Loucy (cell line): Measurements from ENCODE around the gene SGF29.
A peak's percentile ranks its signal among the peaks of the same experiment; 100 is the strongest.

ENCODE experiments used
- H2AFZ ChIP-seq: fragments of 200-600 bp; sonication (generic); 2 replicates; pipeline ENCODE4 v1.6.0; 2016; ENCODE audit warnings: antibody characterized with exemption, mild to moderate bottlenecking, low read length, moderate library complexity
- H3F3A ChIP-seq: fragments of 200-600 bp; 2 replicates; pipeline ENCODE4 v1.6.0; 2016; ENCODE audit warnings: antibody characterized with exemption, low read depth, mild to moderate bottlenecking
- H3K27me3 ChIP-seq: fragments of 200-600 bp; sonication (generic); 2 replicates; pipeline ENCODE4 v1.6.1; 2014; ENCODE audit warnings: low read length, mild to moderate bottlenecking; ENCODE audit not compliant: insufficient read depth, poor library complexity, severe bottlenecking
- H3K36me3 ChIP-seq: fragments of 200-600 bp; sonication (generic); 2 replicates; pipeline ENCODE4 v1.6.1; 2016; ENCODE audit warnings: low read length; ENCODE audit not compliant: insufficient read depth
- H3K4me1 ChIP-seq: fragments of 200-600 bp; sonication (generic); 2 replicates; pipeline ENCODE4 v1.5.1; 2014; ENCODE audit warnings: low read length, mild to moderate bottlenecking; ENCODE audit not compliant: insufficient read depth, poor library complexity, severe bottlenecking
- H3K4me2 ChIP-seq: fragments of 200-600 bp; sonication (generic); 2 replicates; pipeline ENCODE4 v1.6.0; 2014; ENCODE audit warnings: antibody characterized with exemption, low read length, low read depth, mild to moderate bottlenecking; ENCODE audit not compliant: poor library complexity, severe bottlenecking
- H3K4me3 ChIP-seq: fragments of 200-600 bp; sonication (generic); 2 replicates; pipeline ENCODE4 v1.5.1; 2014; ENCODE audit warnings: low read length, mild to moderate bottlenecking, mixed read lengths; ENCODE audit not compliant: poor library complexity, severe bottlenecking
- H3K79me2 ChIP-seq: fragments of 200-600 bp; sonication (generic); 2 replicates; pipeline ENCODE4 v1.6.1; 2014; ENCODE audit warnings: low read length; ENCODE audit not compliant: insufficient read depth
- H3K9ac ChIP-seq: fragments of 200-600 bp; sonication (generic); 2 replicates; pipeline ENCODE4 v1.6.0; 2014; ENCODE audit warnings: mild to moderate bottlenecking, low read depth, low read length, moderate library complexity; ENCODE audit not compliant: poor library complexity, severe bottlenecking
- H3K9me2 ChIP-seq: fragments of 200-600 bp; sonication (generic); replicated peaks from 2 replicates; pipeline ENCODE4 v1.6.1; 2016; ENCODE audit warnings: low read depth, low read length, mixed read lengths
- H3K9me3 ChIP-seq: fragments of 200-600 bp; sonication (generic); 2 replicates; pipeline ENCODE4 v1.6.1; 2014; ENCODE audit warnings: mild to moderate bottlenecking, antibody characterized with exemption, low read length, low read depth; ENCODE audit not compliant: insufficient read depth
- H4K20me1 ChIP-seq: fragments of 200-600 bp; sonication (generic); 2 replicates; pipeline ENCODE4 v1.6.0; 2014; ENCODE audit warnings: antibody characterized with exemption, low read length, mild to moderate bottlenecking; ENCODE audit not compliant: insufficient read depth, poor library complexity, severe bottlenecking
- EZH2phosphoT487 ChIP-seq: fragments of 200-600 bp; IDR thresholded peaks from 2 replicates; pipeline ENCODE4 v1.6.1; 2018; ENCODE audit warnings: antibody characterized with exemption, mild to moderate bottlenecking, moderate library complexity, borderline replicate concordance
- TF ChIP-seq, protein P1 (sequence below): fragments of 200-600 bp; sonication (generic); conservative IDR thresholded peaks from 2 replicates; pipeline ENCODE4 v1.5.1; 2014; ENCODE audit warnings: mild to moderate bottlenecking, antibody characterized with exemption, low read length

SGF29 gene

DNA sequence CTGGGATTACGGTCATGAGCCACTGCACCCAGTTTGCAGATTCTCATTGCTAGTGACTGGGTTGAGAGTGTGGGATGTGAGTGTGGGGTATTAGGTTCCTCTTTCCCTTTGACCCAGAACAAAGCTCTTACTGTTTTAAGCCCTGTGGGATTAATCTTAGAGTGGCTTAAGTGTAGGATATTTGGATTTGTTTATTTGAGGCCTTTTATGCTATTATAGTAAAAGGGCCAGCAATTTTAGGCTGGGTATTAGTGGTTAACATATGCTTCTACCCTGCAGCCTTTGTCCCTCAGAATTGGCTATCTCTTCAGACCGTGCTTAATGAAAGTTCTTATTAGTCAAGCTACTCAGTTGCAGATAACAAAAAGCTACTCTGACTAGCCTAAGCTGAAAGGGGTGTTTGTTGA lies 3.2 kb downstream of the SGF29 start:
- Histone ChIP-seq H3K4me3 (no peak overlapping the region), H3K27me3 (no peaks in the 10 kb centered on the region), H3K9ac (no peak overlapping the region), H3K4me2 (peak overlapping the region; percentile 20), H3F3A (no peaks in the 10 kb centered on the region), H3K4me1 (peaks cover 17% of the 10 kb centered on the region), H4K20me1 (peaks cover 10% of the 10 kb centered on the region), H3K36me3 (no peaks in the 10 kb centered on the region), H2AFZ (no peak overlapping the region), H3K79me2 (peaks cover 30% of the 10 kb centered on the region), H3K9me2 (no peaks in the 10 kb centered on the region), H3K9me3 (no peaks in the 10 kb centered on the region)
- TF ChIP-seq, protein P1, sequence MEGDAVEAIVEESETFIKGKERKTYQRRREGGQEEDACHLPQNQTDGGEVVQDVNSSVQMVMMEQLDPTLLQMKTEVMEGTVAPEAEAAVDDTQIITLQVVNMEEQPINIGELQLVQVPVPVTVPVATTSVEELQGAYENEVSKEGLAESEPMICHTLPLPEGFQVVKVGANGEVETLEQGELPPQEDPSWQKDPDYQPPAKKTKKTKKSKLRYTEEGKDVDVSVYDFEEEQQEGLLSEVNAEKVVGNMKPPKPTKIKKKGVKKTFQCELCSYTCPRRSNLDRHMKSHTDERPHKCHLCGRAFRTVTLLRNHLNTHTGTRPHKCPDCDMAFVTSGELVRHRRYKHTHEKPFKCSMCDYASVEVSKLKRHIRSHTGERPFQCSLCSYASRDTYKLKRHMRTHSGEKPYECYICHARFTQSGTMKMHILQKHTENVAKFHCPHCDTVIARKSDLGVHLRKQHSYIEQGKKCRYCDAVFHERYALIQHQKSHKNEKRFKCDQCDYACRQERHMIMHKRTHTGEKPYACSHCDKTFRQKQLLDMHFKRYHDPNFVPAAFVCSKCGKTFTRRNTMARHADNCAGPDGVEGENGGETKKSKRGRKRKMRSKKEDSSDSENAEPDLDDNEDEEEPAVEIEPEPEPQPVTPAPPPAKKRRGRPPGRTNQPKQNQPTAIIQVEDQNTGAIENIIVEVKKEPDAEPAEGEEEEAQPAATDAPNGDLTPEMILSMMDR: no peak
- no peak for TF ChIP-seq EZH2phosphoT487

DNA sequence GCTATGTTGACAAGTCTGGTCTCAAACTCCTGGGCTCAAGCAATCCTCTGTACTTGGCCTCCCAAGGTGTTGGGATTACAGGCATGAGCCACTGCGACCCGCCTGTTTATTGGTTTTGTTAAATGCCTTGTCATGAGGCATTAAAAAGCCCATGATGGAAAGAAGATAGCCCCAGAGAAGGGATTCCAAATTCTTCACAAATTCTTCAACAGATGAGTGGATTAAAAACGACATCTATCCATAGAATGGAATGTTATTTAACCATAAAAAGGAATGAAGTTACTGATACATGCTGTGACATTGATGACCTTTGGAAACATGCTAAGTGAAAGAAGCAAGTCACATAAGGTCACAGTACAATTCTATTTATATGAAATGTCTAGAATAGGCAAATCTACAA lies 4.7 kb downstream of the SGF29 start:
- Histone ChIP-seq H3K4me3 (no peak overlapping the region), H3K9me3 (no peaks in the 10 kb centered on the region), H3K9me2 (no peaks in the 10 kb centered on the region), H3K79me2 (peaks cover 36% of the 10 kb centered on the region), H3K9ac (no peak overlapping the region), H3K4me1 (peaks cover 27% of the 10 kb centered on the region), H3K4me2 (no peak overlapping the region), H2AFZ (no peak overlapping the region), H3K36me3 (no peaks in the 10 kb centered on the region), H3F3A (no peaks in the 10 kb centered on the region), H3K27me3 (no peaks in the 10 kb centered on the region), H4K20me1 (peaks cover 14% of the 10 kb centered on the region)
- TF ChIP-seq, protein P1: no peak
- no peak for TF ChIP-seq EZH2phosphoT487

DNA sequence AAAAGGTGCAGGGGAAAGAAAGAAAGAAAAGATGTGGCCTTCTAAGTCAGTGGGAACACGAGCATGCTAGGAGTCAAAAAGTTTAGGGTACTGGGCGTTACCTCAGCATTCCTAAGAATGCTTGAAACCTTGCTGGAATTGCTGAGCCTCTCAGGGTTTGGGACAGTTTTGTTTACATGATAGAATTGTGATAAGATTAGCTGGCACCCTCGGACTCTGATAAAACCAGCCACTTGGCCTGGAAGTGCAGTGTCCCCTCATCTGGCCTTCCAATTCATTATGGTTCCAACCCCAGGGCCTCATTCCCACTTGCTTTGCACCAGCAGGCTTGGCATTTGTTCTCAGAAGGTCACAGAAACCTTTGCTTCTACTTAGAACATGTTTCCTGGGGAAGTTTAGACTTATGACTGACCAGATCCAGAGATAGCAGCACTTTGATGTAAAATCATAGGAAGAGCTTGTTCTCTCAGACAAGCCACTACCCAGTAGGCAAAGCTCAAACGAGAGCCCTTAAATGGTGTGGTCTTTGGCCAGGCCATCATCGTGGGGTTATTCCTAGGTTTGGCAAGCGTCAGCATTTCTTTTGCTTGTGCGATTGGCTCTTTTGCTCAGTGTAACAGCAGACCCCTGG lies 8.0 kb downstream of the SGF29 start:
- Histone ChIP-seq H3K4me1 (peaks cover 17% of the 10 kb centered on the region), H3F3A (no peaks in the 10 kb centered on the region), H3K36me3 (no peaks in the 10 kb centered on the region), H3K9me2 (no peaks in the 10 kb centered on the region), H4K20me1 (peaks cover 7% of the 10 kb centered on the region), H2AFZ (no peak overlapping the region), H3K9me3 (no peaks in the 10 kb centered on the region), H3K4me2 (peak overlapping the region; percentile 43), H3K4me3 (no peak overlapping the region), H3K9ac (no peak overlapping the region), H3K79me2 (peaks cover 20% of the 10 kb centered on the region), H3K27me3 (no peaks in the 10 kb centered on the region)
- TF ChIP-seq, protein P1: no peak
- no peak for TF ChIP-seq EZH2phosphoT487
